Gastrocnemius medialis (tissue), 4 donors: ENCODE results near the gene PIK3R1.

Experiments
- POLR2A ChIP-seq, 2 donors: fragments of 450-650 bp; IDR thresholded peaks; one replicate each; pipeline ENCODE4 v1.6.1; 2017; ENCODE audit warnings: antibody characterized with exemption in 2 of 2, mild to moderate bottlenecking in 2 of 2, moderate library complexity in 2 of 2
- TF ChIP-seq, protein P1 (sequence below), 5 experiments: fragments of 450-650 bp in 3 of 5; fragments of 200-600 bp in 2 of 5; sonication (generic) in 2 of 5; IDR thresholded peaks in 4 of 5; conservative IDR thresholded peaks in 1 of 5; 1 replicate in 4 of 5; 2 replicates in 1 of 5; pipeline ENCODE4 v1.5.1; 2016 to 2019; ENCODE audit warnings: antibody characterized with exemption in 5 of 5, mild to moderate bottlenecking in 3 of 5, moderate library complexity in 3 of 5

GRCh38 chr5:68173007-68173406 lies 42.5 kb upstream of the PIK3R1 start:
- no peak for TF ChIP-seq POLR2A (IDR thresholded peaks at IDR 0.05)
- TF ChIP-seq, protein P1, sequence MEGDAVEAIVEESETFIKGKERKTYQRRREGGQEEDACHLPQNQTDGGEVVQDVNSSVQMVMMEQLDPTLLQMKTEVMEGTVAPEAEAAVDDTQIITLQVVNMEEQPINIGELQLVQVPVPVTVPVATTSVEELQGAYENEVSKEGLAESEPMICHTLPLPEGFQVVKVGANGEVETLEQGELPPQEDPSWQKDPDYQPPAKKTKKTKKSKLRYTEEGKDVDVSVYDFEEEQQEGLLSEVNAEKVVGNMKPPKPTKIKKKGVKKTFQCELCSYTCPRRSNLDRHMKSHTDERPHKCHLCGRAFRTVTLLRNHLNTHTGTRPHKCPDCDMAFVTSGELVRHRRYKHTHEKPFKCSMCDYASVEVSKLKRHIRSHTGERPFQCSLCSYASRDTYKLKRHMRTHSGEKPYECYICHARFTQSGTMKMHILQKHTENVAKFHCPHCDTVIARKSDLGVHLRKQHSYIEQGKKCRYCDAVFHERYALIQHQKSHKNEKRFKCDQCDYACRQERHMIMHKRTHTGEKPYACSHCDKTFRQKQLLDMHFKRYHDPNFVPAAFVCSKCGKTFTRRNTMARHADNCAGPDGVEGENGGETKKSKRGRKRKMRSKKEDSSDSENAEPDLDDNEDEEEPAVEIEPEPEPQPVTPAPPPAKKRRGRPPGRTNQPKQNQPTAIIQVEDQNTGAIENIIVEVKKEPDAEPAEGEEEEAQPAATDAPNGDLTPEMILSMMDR (IDR thresholded peaks at IDR 0.05 in 4 of 5, conservative IDR thresholded peaks at IDR 0.05 in 1 of 5) = no peak
